GM10248 (cell line): ENCODE results near the gene SPATA1.

Experiments used
- CTCF ChIA-PET: fragments of 300-600 bp; sonication (Branson Sonifier 250); formaldehyde crosslinking; extraction: SDS; loops from one replicate; lab custom pipeline; 2021; ENCODE audit warnings: antibody characterized with exemption; lab: Yijun Ruan, JAX
- POLR2A ChIA-PET: fragments of 350-650 bp; sonication (Branson Sonifier 250); formaldehyde crosslinking; extraction: SDS; loops from one replicate; lab custom pipeline; 2020; ENCODE audit warnings: antibody characterized with exemption; lab: Yijun Ruan, JAX
- DNase-seq: peaks from one replicate; pipeline ENCODE4 v3.0.0; 2012; ENCODE audit errors: extremely low spot score
- TF ChIP-seq, protein P1 (sequence below): IDR thresholded peaks from 2 replicates; pipeline ENCODE4 v1.5.1; 2012; ENCODE audit warnings: mild to moderate bottlenecking, low read depth; ENCODE audit errors: extremely low read depth, missing control alignments, control extremely low read depth

Gene SPATA1

DNA sequence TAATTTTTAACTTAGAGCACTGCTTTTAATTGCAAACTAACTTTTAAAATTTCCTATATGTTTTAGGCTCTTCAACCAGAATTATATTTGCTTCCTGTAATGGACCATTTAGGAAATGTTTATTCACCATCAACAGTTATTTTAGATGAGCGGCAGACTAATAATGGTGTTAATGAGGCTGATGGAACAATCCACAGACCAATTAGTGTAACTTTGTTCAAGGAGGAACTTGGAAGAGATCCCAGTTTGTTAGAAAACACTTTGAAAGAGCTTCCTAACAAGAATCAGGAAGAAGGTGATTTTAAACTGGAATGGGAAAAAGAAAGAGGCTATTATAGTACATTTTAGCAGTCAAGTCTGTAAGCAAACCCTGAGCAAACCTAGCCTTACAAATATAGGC lies 19.6 kb downstream of the SPATA1 start:
- no peak for DNase-seq
- ChIA-PET POLR2A (no interaction called here), CTCF (interaction anchor here (1.0 to 1.2 kb wide), 2 partner anchors 8 to 17 kb away, joined by 3 read pairs; no protein-coding TSS in a partner anchor)
- TF ChIP-seq, protein P1, sequence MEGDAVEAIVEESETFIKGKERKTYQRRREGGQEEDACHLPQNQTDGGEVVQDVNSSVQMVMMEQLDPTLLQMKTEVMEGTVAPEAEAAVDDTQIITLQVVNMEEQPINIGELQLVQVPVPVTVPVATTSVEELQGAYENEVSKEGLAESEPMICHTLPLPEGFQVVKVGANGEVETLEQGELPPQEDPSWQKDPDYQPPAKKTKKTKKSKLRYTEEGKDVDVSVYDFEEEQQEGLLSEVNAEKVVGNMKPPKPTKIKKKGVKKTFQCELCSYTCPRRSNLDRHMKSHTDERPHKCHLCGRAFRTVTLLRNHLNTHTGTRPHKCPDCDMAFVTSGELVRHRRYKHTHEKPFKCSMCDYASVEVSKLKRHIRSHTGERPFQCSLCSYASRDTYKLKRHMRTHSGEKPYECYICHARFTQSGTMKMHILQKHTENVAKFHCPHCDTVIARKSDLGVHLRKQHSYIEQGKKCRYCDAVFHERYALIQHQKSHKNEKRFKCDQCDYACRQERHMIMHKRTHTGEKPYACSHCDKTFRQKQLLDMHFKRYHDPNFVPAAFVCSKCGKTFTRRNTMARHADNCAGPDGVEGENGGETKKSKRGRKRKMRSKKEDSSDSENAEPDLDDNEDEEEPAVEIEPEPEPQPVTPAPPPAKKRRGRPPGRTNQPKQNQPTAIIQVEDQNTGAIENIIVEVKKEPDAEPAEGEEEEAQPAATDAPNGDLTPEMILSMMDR: no peak

DNA sequence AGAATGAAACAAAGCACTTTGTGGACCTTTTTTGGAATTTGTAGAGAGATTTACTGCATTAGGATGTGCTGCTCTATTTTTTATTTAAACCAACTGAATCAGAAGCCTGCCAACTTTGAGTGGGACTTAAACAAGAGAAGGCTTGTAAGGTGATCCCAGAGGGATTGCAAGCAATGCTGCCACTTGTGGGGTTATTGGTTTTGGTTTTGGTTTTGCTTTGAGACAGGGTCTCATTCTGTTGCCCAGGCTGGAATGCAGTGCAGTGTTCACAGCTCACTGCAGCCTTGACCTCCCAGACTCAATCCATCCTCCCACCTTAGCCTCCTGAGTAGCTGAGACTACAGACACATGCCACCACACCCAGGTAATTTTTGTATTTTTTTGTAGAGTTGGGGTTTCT lies 32.4 kb downstream of the SPATA1 start:
- TF ChIP-seq, protein P1: no peak
- CTCF ChIA-PET: interaction anchor here (0.9 to 1.4 kb wide), 3 partner anchors 9 to 82 kb away, joined by 3 to 4 read pairs (median 4); no protein-coding TSS in a partner anchor
- DNase-seq: no peak
- POLR2A ChIA-PET: no interaction called here

DNA sequence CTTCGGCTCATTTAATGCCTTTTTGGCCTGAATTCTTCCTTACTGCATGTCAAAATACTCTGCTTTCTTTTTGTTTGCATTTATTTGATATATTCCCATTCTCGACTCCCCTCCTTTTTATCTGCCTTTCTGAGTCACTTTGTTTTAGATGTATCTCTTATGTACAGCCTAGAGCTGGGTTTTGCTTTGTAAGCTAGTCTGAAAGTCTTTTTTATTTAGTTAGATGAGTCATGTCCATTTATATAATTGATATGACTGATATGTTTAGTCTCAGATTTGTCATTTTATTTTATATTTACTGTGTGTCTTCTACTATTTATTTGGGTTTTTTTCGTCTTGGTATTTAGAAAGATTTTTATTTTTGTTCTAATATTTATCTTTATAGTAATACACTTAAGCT lies 33.8 kb downstream of the SPATA1 start:
- ChIA-PET POLR2A (no interaction called here), CTCF (interaction anchor here (1.3 kb wide), 1 partner anchor 29 kb away, joined by 3 read pairs; no protein-coding TSS in a partner anchor)
- TF ChIP-seq, protein P1: no peak
- no peak for DNase-seq

DNA sequence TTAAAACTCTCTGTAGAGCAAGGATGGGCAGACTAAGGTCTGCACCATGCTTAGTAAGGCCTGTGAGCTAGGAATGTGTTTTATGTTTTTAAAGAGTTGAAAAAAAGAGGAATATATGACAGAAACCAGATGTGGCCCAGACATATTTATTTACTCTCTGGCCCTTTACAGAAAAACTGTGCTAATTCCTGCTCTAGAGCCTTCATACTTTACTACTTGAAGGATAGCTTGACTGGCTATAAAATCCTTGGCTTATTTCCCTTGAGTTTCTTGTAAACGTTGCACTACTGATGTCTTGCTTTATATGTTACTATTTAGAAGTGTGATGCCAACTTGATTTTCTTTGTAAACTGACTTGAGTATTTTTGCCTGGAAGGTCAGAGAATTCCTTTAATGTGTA lies 34.6 kb downstream of the SPATA1 start:
- CTCF ChIA-PET: interaction anchor here (1.3 kb wide), 1 partner anchor 28 kb away, joined by 3 read pairs; no protein-coding TSS in a partner anchor
- TF ChIP-seq, protein P1: no peak
- no peak for DNase-seq
- POLR2A ChIA-PET: no interaction called here

DNA sequence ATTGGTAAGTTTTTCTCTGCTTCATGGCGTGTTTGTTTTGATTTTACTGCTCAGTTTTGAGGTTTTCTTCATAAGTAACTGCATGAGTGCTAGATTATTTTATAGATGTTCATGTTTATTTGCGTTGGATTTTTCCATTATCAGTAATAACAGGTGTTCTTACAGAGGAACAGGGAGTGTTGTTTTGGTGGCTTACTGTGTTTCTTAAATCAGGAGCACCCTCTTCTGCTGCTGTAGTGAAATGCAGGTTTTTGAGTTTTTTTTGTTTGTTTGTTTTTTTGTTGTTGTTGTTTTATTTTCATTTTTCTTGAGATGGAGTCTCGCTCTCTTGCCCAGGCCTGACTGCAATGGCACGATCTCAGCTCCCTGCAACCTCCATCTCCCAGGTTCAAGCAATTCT lies 35.5 kb downstream of the SPATA1 start:
- no peak for DNase-seq
- POLR2A ChIA-PET: no interaction called here
- TF ChIP-seq, protein P1: peak; percentile 28
- CTCF ChIA-PET: interaction anchor here (1.3 to 1.5 kb wide), 3 partner anchors 15 to 108 kb away, joined by 3 to 4 read pairs (median 3); no protein-coding TSS in a partner anchor

DNA sequence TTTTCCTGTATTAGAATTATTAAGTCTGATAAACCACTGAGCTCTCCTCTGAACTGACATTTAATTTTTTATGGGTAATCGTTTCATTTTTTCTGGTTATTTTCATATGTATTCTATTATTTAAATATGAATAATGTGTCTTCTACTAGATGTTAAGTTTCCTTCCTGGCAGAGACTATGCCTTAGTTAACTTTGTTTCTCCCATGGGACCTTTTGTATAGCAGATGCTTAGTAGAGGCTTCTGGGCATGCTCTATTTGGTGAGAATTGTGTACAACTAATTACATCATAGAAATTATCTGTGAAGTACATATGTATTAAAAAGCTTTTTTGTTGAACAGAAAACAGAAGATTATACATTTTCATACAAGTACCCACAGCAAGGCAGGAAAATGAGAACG lies 44.6 kb downstream of the SPATA1 start:
- TF ChIP-seq, protein P1: no peak
- ChIA-PET POLR2A (no interaction called here), CTCF (no interaction called here)
- DNase-seq: no peak

DNA sequence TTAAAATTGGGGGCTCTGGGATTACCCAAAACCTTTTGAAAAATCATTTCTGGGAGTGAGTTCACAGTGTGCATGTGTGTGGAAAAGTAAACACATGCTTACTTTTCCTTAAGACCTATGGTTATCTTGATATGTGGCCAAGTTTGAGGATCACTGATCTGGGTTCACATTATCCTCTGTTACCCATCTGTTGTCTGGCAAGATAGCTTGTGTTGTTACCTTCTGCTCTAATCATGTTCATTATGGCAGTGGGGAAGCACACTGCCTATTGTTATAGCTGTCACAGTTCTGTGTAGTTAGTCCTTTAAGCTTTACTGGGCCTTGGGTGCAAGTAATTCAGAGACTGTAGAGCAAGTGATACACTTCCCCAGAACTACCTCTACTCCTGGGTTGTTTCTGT lies 63.0 kb downstream of the SPATA1 start:
- DNase-seq: no peak
- ChIA-PET POLR2A (no interaction called here), CTCF (interaction anchor here (1.1 kb wide), 2 partner anchors 29 to 51 kb away, joined by 3 read pairs; no protein-coding TSS in a partner anchor)
- TF ChIP-seq, protein P1: no peak
